Kidney (tissue), 14 donors: ENCODE measurements around the gene UGT2B7. TPM values are rescaled to one million over a fixed set of nuclear protein-coding genes. Genes with fewer than 3 reads are reported as not detected.

ENCODE experiments used
- DNase-seq, 5 donors: peaks; one replicate each; pipeline ENCODE4 v3.0.0-alpha.2; 2013 to 2020
- FAIRE-seq: peaks from 2 replicates; lab custom pipeline; 2012; peaks lifted over from hg19 to GRCh38; lab: Jason Lieb, UNC
- H3K27ac ChIP-seq, 2 donors: one replicate each; pipeline ENCODE4 v1.7.0; 2013; ENCODE audit warnings: low read depth in 2 of 2, low read length in 2 of 2, inconsistent platforms in 1 of 2
- H3K27me3 ChIP-seq: one replicate; pipeline ENCODE4 v1.7.1; 2013; ENCODE audit warnings: low read length, inconsistent platforms; ENCODE audit not compliant: control insufficient read depth, insufficient read depth
- H3K36me3 ChIP-seq, 3 donors: one replicate each; pipeline versions ENCODE4 v1.7.0 to v1.7.1; 2013; ENCODE audit warnings: low read length in 3 of 3, control low read depth in 1 of 3, inconsistent platforms in 1 of 3; ENCODE audit not compliant: insufficient read depth in 3 of 3, control insufficient read depth in 2 of 3
- H3K4me1 ChIP-seq, 3 donors: one replicate each; pipeline versions ENCODE4 v1.7.0 to v1.7.1; 2013; ENCODE audit warnings: low read length in 3 of 3, inconsistent platforms in 1 of 3, low read depth in 1 of 3; ENCODE audit not compliant: control insufficient read depth in 2 of 3, insufficient read depth in 2 of 3
- H3K4me3 ChIP-seq, 3 donors: one replicate each; pipeline versions ENCODE4 v1.7.0 to v1.8.1; 2013; ENCODE audit warnings: low read length in 3 of 3, control low read depth in 1 of 3, inconsistent platforms in 1 of 3
- H3K9ac ChIP-seq, 3 donors: one replicate each; pipeline versions ENCODE4 v1.7.0 to v1.7.1; 2013; ENCODE audit warnings: low read length in 3 of 3, control low read depth in 1 of 3, inconsistent platforms in 1 of 3
- H3K9me3 ChIP-seq, 3 donors: one replicate each; pipeline versions ENCODE4 v1.7.0 to v1.7.1; 2013; ENCODE audit warnings: low read length in 3 of 3, control low read depth in 1 of 3, inconsistent platforms in 1 of 3; ENCODE audit not compliant: control insufficient read depth in 2 of 3, insufficient read depth in 1 of 3
- intact Hi-C: fragments of 100-400 bp; cut with DNase I; formaldehyde crosslinking; loops from one replicate; pipeline ENCODE4 v1.11.1; 2022
- polyA plus RNA-seq: library from polyadenylated mRNA; stranded (reverse); fragments of 350-450 nt; fragmentation: Illumina TruSeq; extraction: RNeasy Lipid Tissue Mini Kit (QIAGEN cat#74804); gene quantifications from one replicate; pipeline ENCODE4 v1.2.3, GENCODE V29; 2014; ENCODE audit warnings: low read depth, low replicate concordance; ENCODE audit not compliant: insufficient read depth
- total RNA-seq: library from RNA; stranded (reverse); fragmentation: NEBNext Ultra II Directional; extraction: Animal tissue kit (Norgen Biotek cat#: 25700); gene quantifications from one replicate; pipeline ENCODE4 v1.2.1, GENCODE V29; 2021
- TF ChIP-seq, protein P1 (sequence below): IDR thresholded peaks from 3 replicates; pipeline ENCODE4 v1.5.1; 2012; ENCODE audit warnings: mild to moderate bottlenecking, moderate library complexity, borderline replicate concordance; ENCODE audit not compliant: insufficient read depth; ENCODE audit errors: extremely low read depth
- donor health status: control.
- donor health status: control.
- donor health status: control.
- donor health status: control.
- donor health status: control.
- donor health status: DM: yes; HTN: yes; CAD: no.
- donor health status: Normal renal cell carcinoma (clear cell type).

Gene UGT2B7
- total and polyA plus RNA-seq, 2 donors from 2014 or later: 161 to 390 TPM

DNA sequence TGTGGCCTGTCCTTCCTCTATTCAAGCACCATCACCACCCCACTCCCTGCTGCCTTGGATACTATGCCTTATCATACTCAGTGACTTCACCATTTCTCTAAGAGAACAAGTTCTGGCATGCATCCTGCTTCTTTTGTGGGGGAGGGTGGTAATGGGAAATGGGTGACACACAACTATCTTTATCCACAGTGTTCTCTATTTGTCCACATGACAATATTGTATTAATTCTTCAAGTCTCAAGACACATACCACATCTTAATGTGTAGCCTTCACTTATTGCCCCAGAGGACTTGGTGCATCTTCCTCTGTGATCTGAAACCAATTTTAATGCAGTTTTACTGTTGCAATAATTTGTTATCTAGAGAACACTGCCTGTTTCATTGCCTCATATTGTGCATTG is 29.3 kb upstream of the UGT2B7 start:
- FAIRE-seq (no peak), DNase-seq (no peak)
- Histone ChIP-seq H3K4me3 (no peak overlapping the region), H3K27me3 (no peaks in the 10 kb centered on the region), H3K9me3 (no peaks in the 10 kb centered on the region), H3K27ac (no peak overlapping the region), H3K4me1 (no peaks in the 10 kb centered on the region), H3K36me3 (no peaks in the 10 kb centered on the region), H3K9ac (no peak overlapping the region)
- TF ChIP-seq, protein P1, sequence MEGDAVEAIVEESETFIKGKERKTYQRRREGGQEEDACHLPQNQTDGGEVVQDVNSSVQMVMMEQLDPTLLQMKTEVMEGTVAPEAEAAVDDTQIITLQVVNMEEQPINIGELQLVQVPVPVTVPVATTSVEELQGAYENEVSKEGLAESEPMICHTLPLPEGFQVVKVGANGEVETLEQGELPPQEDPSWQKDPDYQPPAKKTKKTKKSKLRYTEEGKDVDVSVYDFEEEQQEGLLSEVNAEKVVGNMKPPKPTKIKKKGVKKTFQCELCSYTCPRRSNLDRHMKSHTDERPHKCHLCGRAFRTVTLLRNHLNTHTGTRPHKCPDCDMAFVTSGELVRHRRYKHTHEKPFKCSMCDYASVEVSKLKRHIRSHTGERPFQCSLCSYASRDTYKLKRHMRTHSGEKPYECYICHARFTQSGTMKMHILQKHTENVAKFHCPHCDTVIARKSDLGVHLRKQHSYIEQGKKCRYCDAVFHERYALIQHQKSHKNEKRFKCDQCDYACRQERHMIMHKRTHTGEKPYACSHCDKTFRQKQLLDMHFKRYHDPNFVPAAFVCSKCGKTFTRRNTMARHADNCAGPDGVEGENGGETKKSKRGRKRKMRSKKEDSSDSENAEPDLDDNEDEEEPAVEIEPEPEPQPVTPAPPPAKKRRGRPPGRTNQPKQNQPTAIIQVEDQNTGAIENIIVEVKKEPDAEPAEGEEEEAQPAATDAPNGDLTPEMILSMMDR: no peak
- intact Hi-C loops: no loop called here

DNA sequence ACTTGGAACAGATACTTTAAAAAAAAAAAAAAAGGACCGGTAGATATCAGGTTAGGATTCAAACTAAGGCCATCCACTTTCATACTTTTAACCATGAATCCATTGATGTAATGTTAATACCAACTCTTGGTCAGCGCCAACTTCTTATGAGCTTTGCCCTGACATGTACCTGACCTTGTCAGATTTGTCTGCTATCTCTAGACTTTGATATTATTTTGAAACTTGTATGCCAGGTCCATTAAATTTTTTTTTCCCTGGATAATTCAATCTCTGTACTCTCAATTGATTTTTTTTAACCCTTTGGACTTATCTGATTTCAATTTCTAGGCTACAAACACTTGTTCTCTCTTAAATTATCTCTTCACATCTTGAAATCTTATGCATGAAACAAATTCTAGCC is 27.2 kb upstream of the UGT2B7 start:
- no peak for FAIRE-seq
- TF ChIP-seq, protein P1: no peak
- Histone ChIP-seq H3K4me3 (no peak overlapping the region), H3K4me1 (no peaks in the 10 kb centered on the region), H3K9me3 (no peaks in the 10 kb centered on the region), H3K27ac (no peak overlapping the region), H3K36me3 (no peaks in the 10 kb centered on the region), H3K9ac (no peak overlapping the region), H3K27me3 (no peaks in the 10 kb centered on the region)
- DNase-seq: no peak
- intact Hi-C loops: no loop called here

DNA sequence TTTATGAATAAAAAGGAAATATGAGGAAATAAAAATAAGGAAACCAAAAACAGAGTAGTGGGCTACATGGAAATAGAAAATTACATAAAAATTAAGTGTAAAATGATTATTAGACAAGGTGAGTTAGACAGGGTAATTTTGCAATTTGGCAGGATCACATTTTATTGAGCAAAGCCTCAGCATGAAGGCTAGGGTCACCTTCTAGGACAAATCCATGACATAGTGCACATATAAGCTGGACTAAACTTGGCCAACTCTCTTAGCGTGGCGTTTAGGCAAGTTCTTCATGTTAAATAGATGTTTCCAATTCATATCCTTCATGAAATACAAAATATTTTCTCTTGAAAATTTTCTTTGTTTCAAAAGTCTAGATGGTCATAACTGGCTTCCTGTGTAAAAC is 25.7 kb upstream of the UGT2B7 start:
- Histone ChIP-seq H3K4me3 (no peak overlapping the region), H3K9me3 (no peaks in the 10 kb centered on the region), H3K36me3 (no peaks in the 10 kb centered on the region), H3K4me1 (no peaks in the 10 kb centered on the region), H3K27me3 (no peaks in the 10 kb centered on the region), H3K27ac (no peak overlapping the region), H3K9ac (no peak overlapping the region)
- TF ChIP-seq, protein P1: no peak
- no peak for FAIRE-seq
- intact Hi-C loops: no loop called here
- DNase-seq: no peak

DNA sequence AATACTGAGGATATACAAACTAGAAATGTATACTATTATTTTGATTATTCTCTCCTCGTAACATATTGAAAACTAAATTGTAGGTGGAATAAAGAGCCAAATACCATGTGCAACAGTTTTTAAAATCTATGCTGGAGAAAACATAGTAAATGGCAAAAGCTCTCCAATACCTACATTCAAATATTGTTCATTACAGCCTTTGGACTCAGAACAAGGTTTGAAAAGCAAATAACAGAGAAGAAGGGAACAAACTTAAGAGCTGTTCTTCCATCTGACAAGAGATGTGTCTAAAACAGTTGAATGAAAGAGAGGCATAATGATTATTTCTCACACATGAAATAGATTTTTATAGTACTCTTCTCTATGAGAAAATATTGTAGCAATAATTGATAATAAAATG is 25.0 kb upstream of the UGT2B7 start:
- intact Hi-C loops: no loop called here
- Histone ChIP-seq H3K9me3 (no peaks in the 10 kb centered on the region), H3K9ac (no peak overlapping the region), H3K4me3 (no peak overlapping the region), H3K27me3 (no peaks in the 10 kb centered on the region), H3K27ac (no peak overlapping the region), H3K4me1 (no peaks in the 10 kb centered on the region), H3K36me3 (no peaks in the 10 kb centered on the region)
- DNase-seq: no peak
- FAIRE-seq: no peak
- TF ChIP-seq, protein P1: no peak
